BE2C (cell line): ENCODE results near the gene CC2D1B.

Source experiments
- DNase-seq: peaks from one replicate; pipeline ENCODE4 v3.0.0-alpha.2; 2020
- H3K27me3 ChIP-seq: fragments of 250-450 bp; sonication (Bioruptor Pico); 2 replicates; pipeline ENCODE4 v1.5.1; 2020; ENCODE audit warnings: mild to moderate bottlenecking
- H3K36me3 ChIP-seq: fragments of 250-450 bp; sonication (Bioruptor Pico); 2 replicates; pipeline ENCODE4 v1.5.1; 2020; ENCODE audit warnings: mild to moderate bottlenecking
- H3K4me1 ChIP-seq: fragments of 250-450 bp; sonication (Bioruptor Pico); 2 replicates; pipeline ENCODE4 v1.5.1; 2020
- H3K4me3 ChIP-seq: 2 replicates; pipeline ENCODE4 v1.5.1; 2011; ENCODE audit warnings: low read depth, low read length
- H3K9me3 ChIP-seq: fragments of 250-450 bp; sonication (Bioruptor Pico); 2 replicates; pipeline ENCODE4 v1.5.1; 2020
- TF ChIP-seq, protein P1 (sequence below): IDR thresholded peaks from 2 replicates; pipeline ENCODE4 v1.5.1; 2012; ENCODE audit warnings: mild to moderate bottlenecking, low read depth, low read length

Gene CC2D1B

DNA sequence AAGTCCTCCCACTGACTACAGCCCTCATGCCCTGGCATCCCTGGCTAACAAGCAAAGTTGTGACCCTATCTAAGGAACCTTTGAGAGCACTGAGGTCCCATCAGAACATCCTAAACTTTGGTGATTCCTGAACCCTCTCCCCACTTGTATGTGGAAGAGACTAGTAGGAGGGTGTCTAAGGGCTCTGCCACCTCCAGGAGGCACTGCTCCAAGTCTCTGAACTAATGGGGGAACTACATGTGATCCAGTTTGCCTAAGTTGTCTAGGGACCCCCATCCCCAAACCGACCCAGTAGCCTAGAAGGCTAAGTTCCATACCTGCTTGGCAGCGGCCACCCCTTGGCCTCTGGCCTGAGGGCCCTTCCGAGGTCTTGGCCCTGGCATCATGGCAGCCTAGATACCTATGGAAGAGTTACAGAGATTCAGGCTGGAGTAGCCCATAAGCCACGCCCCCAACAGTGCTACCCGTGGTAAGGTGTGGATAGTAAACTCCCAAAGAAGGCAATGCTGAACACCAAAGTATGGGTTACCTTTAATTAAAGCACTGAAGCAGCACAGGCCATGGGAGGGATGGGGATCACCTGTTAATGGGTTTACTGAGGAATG lies 1.7 kb downstream of the CC2D1B start:
- no peaks in the 10 kb centered on the region for H3K27me3 ChIP-seq
- DNase-seq = no peak
- no peaks in the 10 kb centered on the region for H3K4me1 ChIP-seq
- no peaks in the 10 kb centered on the region for H3K9me3 ChIP-seq
- no peak overlapping the region for H3K4me3 ChIP-seq
- H3K36me3 ChIP-seq = no peaks in the 10 kb centered on the region; the same call in 1 of the 2 replicates
- TF ChIP-seq, protein P1, sequence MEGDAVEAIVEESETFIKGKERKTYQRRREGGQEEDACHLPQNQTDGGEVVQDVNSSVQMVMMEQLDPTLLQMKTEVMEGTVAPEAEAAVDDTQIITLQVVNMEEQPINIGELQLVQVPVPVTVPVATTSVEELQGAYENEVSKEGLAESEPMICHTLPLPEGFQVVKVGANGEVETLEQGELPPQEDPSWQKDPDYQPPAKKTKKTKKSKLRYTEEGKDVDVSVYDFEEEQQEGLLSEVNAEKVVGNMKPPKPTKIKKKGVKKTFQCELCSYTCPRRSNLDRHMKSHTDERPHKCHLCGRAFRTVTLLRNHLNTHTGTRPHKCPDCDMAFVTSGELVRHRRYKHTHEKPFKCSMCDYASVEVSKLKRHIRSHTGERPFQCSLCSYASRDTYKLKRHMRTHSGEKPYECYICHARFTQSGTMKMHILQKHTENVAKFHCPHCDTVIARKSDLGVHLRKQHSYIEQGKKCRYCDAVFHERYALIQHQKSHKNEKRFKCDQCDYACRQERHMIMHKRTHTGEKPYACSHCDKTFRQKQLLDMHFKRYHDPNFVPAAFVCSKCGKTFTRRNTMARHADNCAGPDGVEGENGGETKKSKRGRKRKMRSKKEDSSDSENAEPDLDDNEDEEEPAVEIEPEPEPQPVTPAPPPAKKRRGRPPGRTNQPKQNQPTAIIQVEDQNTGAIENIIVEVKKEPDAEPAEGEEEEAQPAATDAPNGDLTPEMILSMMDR = no peak

DNA sequence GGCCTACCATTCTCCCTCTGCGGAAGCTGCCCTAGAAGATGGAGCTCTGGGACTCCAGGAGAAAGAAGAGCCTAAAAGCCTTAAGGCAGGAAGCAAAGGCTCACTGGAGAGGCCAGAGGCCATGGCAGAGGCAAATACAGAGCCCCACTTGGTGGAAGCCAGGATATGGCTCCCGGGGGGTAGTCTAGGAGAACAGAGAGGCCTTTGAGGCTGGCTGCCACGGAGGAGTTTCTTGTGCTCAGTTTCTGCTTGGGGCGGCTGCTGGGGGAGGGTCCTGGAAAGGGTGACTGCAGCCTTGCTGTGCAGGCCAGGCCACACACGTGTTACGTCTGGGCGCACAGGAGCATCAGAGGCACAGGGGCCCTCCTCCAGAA lies 5.4 kb downstream of the CC2D1B start:
- Histone ChIP-seq H3K36me3 (peaks cover 18% of the 10 kb centered on the region), H3K9me3 (no peaks in the 10 kb centered on the region), H3K4me3 (no peak overlapping the region), H3K27me3 (no peaks in the 10 kb centered on the region), H3K4me1 (no peaks in the 10 kb centered on the region)
- DNase-seq = no peak
- TF ChIP-seq, protein P1 = no peak

DNA sequence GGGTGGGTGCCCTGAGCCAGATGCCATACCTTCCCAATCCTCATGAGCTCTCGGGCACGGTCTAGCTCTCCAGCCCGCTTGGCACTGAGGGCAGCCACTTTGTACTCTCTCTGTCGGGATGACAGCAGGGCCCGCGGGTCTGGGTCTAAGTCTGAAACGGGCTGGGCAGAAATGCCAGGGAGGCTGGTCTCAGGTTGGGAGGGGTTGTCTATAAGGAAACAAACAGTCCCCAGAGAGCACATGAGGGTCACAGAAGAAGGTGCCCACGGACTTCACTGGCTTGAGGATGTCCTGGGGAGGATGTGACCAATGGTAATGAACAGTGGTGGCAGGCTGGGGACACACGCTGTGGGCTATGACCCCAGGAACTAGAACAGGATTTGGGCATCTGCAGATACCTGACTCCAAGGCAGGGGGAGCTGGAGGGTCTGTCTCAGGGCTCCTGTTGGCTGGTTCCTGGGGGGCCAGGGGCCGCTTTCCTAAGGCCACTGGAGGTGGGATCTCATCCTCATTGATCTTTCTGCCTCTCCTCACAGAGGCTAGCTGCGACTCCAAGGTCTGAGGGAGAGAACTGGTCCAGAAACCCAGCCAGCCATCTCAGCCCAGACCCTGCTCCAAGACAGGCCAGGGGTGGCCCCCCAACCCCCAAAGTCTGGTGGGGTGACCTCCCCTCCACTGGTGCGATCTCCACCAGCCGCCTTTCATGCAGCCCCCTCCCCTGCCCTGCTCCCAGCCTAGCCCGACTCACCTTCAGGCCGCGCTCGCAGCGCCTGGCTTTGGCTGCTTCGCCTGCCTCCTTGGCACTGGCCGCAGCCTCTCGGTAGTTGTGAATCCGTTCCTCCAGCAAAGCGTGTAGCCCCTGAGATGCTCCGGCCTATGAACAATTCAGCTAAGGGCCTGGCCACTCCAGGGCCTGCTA lies 6.1 kb downstream of the CC2D1B start:
- peaks cover 19% of the 10 kb centered on the region for H3K36me3 ChIP-seq
- H3K4me3 ChIP-seq = no peak overlapping the region
- no peaks in the 10 kb centered on the region for H3K27me3 ChIP-seq
- no peaks in the 10 kb centered on the region for H3K4me1 ChIP-seq
- H3K9me3 ChIP-seq = no peaks in the 10 kb centered on the region
- DNase-seq = no peak
- TF ChIP-seq, protein P1 = no peak

DNA sequence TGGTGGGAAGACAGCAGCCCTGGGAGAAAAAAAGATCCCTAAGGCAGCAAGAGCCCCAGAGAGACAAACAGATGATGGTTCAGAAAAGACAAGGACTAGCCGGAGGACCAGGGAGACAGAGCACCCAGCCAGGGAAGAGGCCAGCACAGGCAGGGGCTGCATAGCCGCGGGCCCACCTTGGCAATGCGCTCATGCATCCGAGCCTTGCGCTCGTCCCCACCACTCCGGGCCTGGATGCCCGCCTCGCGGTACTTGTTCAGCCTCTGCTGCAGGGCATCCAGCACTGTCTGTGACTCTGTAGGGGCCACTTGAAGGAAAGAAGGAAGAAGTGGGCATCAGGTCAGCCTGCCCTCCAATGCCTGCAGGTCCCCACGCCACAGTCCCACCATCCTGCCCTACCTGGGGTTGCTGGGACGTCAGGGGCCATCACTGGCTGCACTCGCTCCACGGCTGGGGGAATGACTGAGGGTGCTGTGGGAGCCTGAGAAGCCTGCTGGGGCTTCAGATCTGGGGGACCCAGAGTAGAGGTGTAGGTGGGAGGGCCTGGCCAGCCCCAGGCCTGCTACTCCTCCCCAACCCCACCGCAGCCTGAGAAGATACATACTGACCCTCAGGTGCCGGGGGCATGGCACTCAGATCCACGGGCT lies 7.0 kb downstream of the CC2D1B start:
- TF ChIP-seq, protein P1 = no peak
- Histone ChIP-seq H3K27me3 (no peaks in the 10 kb centered on the region), H3K4me3 (no peak overlapping the region), H3K4me1 (no peaks in the 10 kb centered on the region), H3K36me3 (peaks cover 19% of the 10 kb centered on the region), H3K9me3 (no peaks in the 10 kb centered on the region)
- DNase-seq = no peak

DNA sequence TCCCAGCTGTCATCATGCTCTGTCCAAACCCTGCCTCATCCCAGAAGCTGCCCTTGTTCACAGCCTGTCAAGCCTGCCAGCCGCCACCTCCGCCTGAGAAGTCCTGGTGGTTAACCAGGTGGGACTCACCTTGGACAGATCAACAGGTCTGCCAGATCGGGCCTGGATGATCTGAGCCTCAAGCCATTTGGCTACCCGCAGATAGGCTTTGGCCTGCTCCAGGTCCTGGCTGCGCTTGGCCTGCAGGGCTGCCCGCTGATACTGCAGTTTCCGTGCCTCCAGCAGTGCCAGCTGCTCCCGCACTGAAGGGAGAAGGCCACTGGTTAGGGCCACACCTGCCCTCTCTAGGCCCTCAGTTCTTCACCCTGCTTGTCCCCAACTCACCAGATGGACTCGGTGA lies 8.6 kb downstream of the CC2D1B start:
- Histone ChIP-seq H3K4me1 (no peaks in the 10 kb centered on the region), H3K4me3 (no peak overlapping the region), H3K36me3 (peaks cover 19% of the 10 kb centered on the region), H3K27me3 (no peaks in the 10 kb centered on the region), H3K9me3 (no peaks in the 10 kb centered on the region)
- TF ChIP-seq, protein P1 = no peak
- no peak for DNase-seq
